ENCODE results near the gene CFDP1. TPM values are rescaled to one million over a fixed set of nuclear protein-coding genes. Genes with fewer than 3 reads are reported as not detected.

CFDP1 gene
- total and polyA plus RNA-seq, 2 of the 13 experiments (the other 11 are each of a cell fraction or from before 2014, with no cell fraction given), result 78.6 to 153 TPM

- no peak for TF ChIP-seq ZNF318 (CRISPR knock-in tag; IDR thresholded peaks at IDR 0.05)
- no peak for TF ChIP-seq ZSCAN21 (CRISPR knock-in tag; IDR thresholded peaks at IDR 0.05; ENCODE audit: borderline replicate concordance)
- no peak for TF ChIP-seq ZNF577 (CRISPR knock-in tag; IDR thresholded peaks at IDR 0.05; ENCODE audit: borderline replicate concordance, low read depth)
- TF ChIP-seq ESRRA (CRISPR knock-in tag; IDR thresholded peaks at IDR 0.05; ENCODE audit: low read depth), result peak; percentile 16; the same call in 1 of the 2 replicates
- TF ChIP-seq TOE1 (CRISPR knock-in tag; IDR thresholded peaks at IDR 0.05), result no peak
- TF ChIP-seq, protein P1, sequence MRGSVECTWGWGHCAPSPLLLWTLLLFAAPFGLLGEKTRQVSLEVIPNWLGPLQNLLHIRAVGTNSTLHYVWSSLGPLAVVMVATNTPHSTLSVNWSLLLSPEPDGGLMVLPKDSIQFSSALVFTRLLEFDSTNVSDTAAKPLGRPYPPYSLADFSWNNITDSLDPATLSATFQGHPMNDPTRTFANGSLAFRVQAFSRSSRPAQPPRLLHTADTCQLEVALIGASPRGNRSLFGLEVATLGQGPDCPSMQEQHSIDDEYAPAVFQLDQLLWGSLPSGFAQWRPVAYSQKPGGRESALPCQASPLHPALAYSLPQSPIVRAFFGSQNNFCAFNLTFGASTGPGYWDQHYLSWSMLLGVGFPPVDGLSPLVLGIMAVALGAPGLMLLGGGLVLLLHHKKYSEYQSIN (CRISPR knock-in tag; IDR thresholded peaks at IDR 0.05; ENCODE audit: borderline replicate concordance), result no peak
- no peak for TF ChIP-seq NFATC3 (CRISPR knock-in tag; IDR thresholded peaks at IDR 0.05)
- no peak for TF ChIP-seq RFX3 (CRISPR knock-in tag; IDR thresholded peaks at IDR 0.05)
- peak; percentile 53; the same call in 1 of the 2 replicates for TF ChIP-seq TFDP1 (CRISPR knock-in tag; IDR thresholded peaks at IDR 0.05; ENCODE audit: borderline replicate concordance)
- no peak for TF ChIP-seq PLRG1 (conservative IDR thresholded peaks at IDR 0.05)
- no peak for TF ChIP-seq ZNF136 (CRISPR knock-in tag; IDR thresholded peaks at IDR 0.05; ENCODE audit: low read depth)
- peak; percentile 97 for TF ChIP-seq HNRNPLL (IDR thresholded peaks at IDR 0.05; ENCODE audit: low read depth, low read length, poor library complexity, severe bottlenecking)
- TF ChIP-seq, protein P2, sequence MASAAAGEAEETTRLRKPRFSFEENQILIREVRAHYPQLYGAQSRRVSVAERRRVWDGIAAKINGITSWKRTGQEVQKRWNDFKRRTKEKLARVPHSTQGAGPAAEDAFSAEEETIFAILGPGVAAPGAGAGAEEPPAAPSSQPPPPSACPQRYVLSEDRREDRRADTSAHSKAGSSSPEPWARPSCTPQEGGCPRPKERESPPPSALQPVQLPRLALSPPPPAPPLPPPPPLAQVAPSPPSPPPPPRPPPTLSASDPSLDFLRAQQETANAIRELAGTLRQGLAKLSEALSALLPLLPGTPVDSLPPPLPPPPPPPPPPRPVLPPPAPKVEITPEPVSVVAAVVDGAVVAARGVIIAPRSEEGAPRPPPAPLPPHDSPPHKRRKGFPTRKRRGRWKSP (CRISPR knock-in tag; IDR thresholded peaks at IDR 0.05), result peak; percentile 61; the same call in 1 of the 2 replicates
- peak; percentile 81 for TF ChIP-seq HDAC1 (CRISPR knock-in tag; IDR thresholded peaks at IDR 0.05)
- TF ChIP-seq PBX3 (CRISPR knock-in tag; IDR thresholded peaks at IDR 0.05; ENCODE audit: borderline replicate concordance), result peak; percentile 36; the same call in 1 of the 2 replicates
- no peak for TF ChIP-seq FOXM1 (CRISPR knock-in tag; IDR thresholded peaks at IDR 0.05)
- TF ChIP-seq HNRNPH1 (optimal IDR thresholded peaks at IDR 0.05; ENCODE audit: low read depth, low read length), result no peak
Measured at GRCh38 chr16:75250809-75251279, 182.5 kb downstream of the CFDP1 start (continued).

Data from HepG2 (cell line).